T-helper 17 cell (primary cell): Measurements from ENCODE around the gene NUDT19. TPM values are rescaled to one million over a fixed set of nuclear protein-coding genes. Genes with fewer than 3 reads are reported as not detected.
"Not testable (repeated sequence)": the region's sequence is repeated elsewhere in the genome, so short reads cannot be mapped to it uniquely, and the experiment has no call there.

Source experiments
- ATAC-seq: fragments of 150-1000 bp; cut with Tn5 transposase; 2 replicates; pipeline ENCODE4 v1.10.0; 2021; ENCODE audit warnings: mild to moderate bottlenecking, moderate library complexity
- DNase-seq, 3 donors: peaks; one replicate each; pipeline versions ENCODE4 v3.0.0 to v3.0.0-alpha.2; 2020 to 2021
- H3K9me3 ChIP-seq: one replicate; pipeline ENCODE4 v1.7.0; 2013; ENCODE audit warnings: low read length, mild to moderate bottlenecking; ENCODE audit not compliant: control insufficient read depth, poor library complexity, severe bottlenecking
- H3K27ac Mint-ChIP-seq: one replicate; pipeline ENCODE4 v1.8.0; 2022; ENCODE audit warnings: mild to moderate bottlenecking, moderate library complexity, mixed read lengths
- H3K27me3 Mint-ChIP-seq: one replicate; pipeline ENCODE4 v1.8.0; 2022; ENCODE audit warnings: mixed read lengths
- H3K36me3 Mint-ChIP-seq: one replicate; pipeline ENCODE4 v1.8.0; 2022; ENCODE audit warnings: low read depth, mixed read lengths
- H3K4me1 Mint-ChIP-seq: one replicate; pipeline ENCODE4 v1.8.0; 2022; ENCODE audit warnings: mild to moderate bottlenecking, mixed read lengths
- H3K4me3 Mint-ChIP-seq: one replicate; pipeline ENCODE4 v1.8.0; 2022; ENCODE audit warnings: mild to moderate bottlenecking, moderate library complexity, mixed read lengths
- total RNA-seq, 4 donors: library from RNA in 2 of 4; stranded (reverse) in 2 of 4; gene quantifications; one replicate each; pipeline ENCODE4 v1.2.3 and lab custom pipeline; 2022 to 2026

Gene NUDT19
- total RNA-seq, 2 donors from 2014 or later = 10.2 to 10.5 TPM

GRCh38 chr19:32680986-32681385 is 10.6 kb upstream of the NUDT19 start:
- Mint-ChIP-seq H3K27me3 (peaks cover 9% of the 10 kb centered on the region), H3K27ac (no peak overlapping the region), H3K4me1 (no peaks in the 10 kb centered on the region), H3K4me3 (no peak overlapping the region), H3K36me3 (no peaks in the 10 kb centered on the region)
- no peaks in the 10 kb centered on the region for H3K9me3 ChIP-seq
- ATAC-seq (no peak), DNase-seq (no peak)

- Mint-ChIP-seq H3K4me3 (no peak overlapping the region), H3K4me1 (no peaks in the 10 kb centered on the region), H3K27ac (no peak overlapping the region), H3K27me3 (peaks cover 5% of the 10 kb centered on the region), H3K36me3 (no peaks in the 10 kb centered on the region)
- no peak for ATAC-seq
- no peak for DNase-seq
- no peaks in the 10 kb centered on the region for H3K9me3 ChIP-seq
These were observed 9.3 kb upstream of the NUDT19 start for GRCh38 chr19:32682317-32682716.

GRCh38 chr19:32686847-32687475 is 4.7 kb upstream of the NUDT19 start:
- DNase-seq (no peak), ATAC-seq (no peak)
- Mint-ChIP-seq H3K4me1 (peaks cover 6% of the 10 kb centered on the region), H3K36me3 (no peaks in the 10 kb centered on the region), H3K27me3 (no peaks in the 10 kb centered on the region), H3K4me3 (no peak overlapping the region), H3K27ac (no peak overlapping the region)
- no peaks in the 10 kb centered on the region for H3K9me3 ChIP-seq

- Mint-ChIP-seq H3K27me3 (no peaks in the 10 kb centered on the region), H3K36me3 (peaks cover under 1% of the 10 kb centered on the region), H3K4me1 (peaks cover 7% of the 10 kb centered on the region), H3K27ac (no peak overlapping the region), H3K4me3 (no peak overlapping the region)
- ATAC-seq (no peak), DNase-seq (no peak)
- H3K9me3 ChIP-seq = no peaks in the 10 kb centered on the region
These were observed 3.9 kb upstream of the NUDT19 start for GRCh38 chr19:32687681-32688080.

- no peak overlapping the region for H3K4me3 Mint-ChIP-seq
These were observed 3.3 kb upstream of the NUDT19 start for GRCh38 chr19:32688311-32688710.

GRCh38 chr19:32691952-32692726 is 518 bp downstream of the NUDT19 start:
- peak overlapping the region; percentile 87 for H3K27ac Mint-ChIP-seq
- ATAC-seq = peak; percentile 77

More at GRCh38 chr19:32688311-32688710, 3.3 kb upstream of the NUDT19 start:
- no peak for DNase-seq
- Mint-ChIP-seq H3K27ac (no peak overlapping the region), H3K4me1 (peaks cover 13% of the 10 kb centered on the region), H3K36me3 (peaks cover 2% of the 10 kb centered on the region), H3K27me3 (no peaks in the 10 kb centered on the region)
- ATAC-seq = no peak
- H3K9me3 ChIP-seq = no peaks in the 10 kb centered on the region

GRCh38 chr19:32692727-32693061 is 1.1 kb downstream of the NUDT19 start:
- Mint-ChIP-seq H3K27me3 (no peaks in the 10 kb centered on the region), H3K36me3 (peaks cover 5% of the 10 kb centered on the region), H3K4me3 (peak overlapping the region; percentile 93), H3K4me1 (peaks cover 39% of the 10 kb centered on the region), H3K27ac (peak overlapping the region; percentile 87)
- H3K9me3 ChIP-seq = no peaks in the 10 kb centered on the region
- ATAC-seq (no peak), DNase-seq (no peak)

More at GRCh38 chr19:32691952-32692726, 518 bp downstream of the NUDT19 start:
- H3K9me3 ChIP-seq = no peaks in the 10 kb centered on the region
- peak; percentile 28 to 39 (median 31) for DNase-seq
- Mint-ChIP-seq H3K4me1 (peaks cover 35% of the 10 kb centered on the region), H3K27me3 (no peaks in the 10 kb centered on the region), H3K36me3 (peaks cover 5% of the 10 kb centered on the region), H3K4me3 (peak overlapping the region; percentile 93)

GRCh38 chr19:32693151-32694108 is 1.8 kb downstream of the NUDT19 start:
- H3K4me1 Mint-ChIP-seq = peaks cover 46% of the 10 kb centered on the region
- H3K27ac Mint-ChIP-seq = peak overlapping the region; percentile 87
- H3K4me3 Mint-ChIP-seq = peak overlapping the region; percentile 93
- H3K9me3 ChIP-seq, DNase-seq, ATAC-seq, H3K27me3 Mint-ChIP-seq, H3K36me3 Mint-ChIP-seq: not testable (repeated sequence)

- not testable (repeated sequence) for DNase-seq, H3K27me3 Mint-ChIP-seq
These were observed 2.7 kb downstream of the NUDT19 start for GRCh38 chr19:32694316-32694715.

GRCh38 chr19:32694851-32695250 is 3.2 kb downstream of the NUDT19 start:
- Mint-ChIP-seq H3K4me1 (peaks cover 52% of the 10 kb centered on the region), H3K4me3 (peak overlapping the region; percentile 93), H3K27ac (peak overlapping the region; percentile 46)
- not testable (repeated sequence) for ATAC-seq, H3K9me3 ChIP-seq, H3K27me3 Mint-ChIP-seq, DNase-seq, H3K36me3 Mint-ChIP-seq

More at GRCh38 chr19:32694316-32694715, 2.7 kb downstream of the NUDT19 start:
- not testable (repeated sequence) for H3K36me3 Mint-ChIP-seq, H3K9me3 ChIP-seq, ATAC-seq
- Mint-ChIP-seq H3K27ac (peak overlapping the region; percentile 87), H3K4me3 (peak overlapping the region; percentile 93), H3K4me1 (peaks cover 52% of the 10 kb centered on the region)

- H3K4me3 Mint-ChIP-seq = peak overlapping the region; percentile 76
- not testable (repeated sequence) for H3K9me3 ChIP-seq, DNase-seq, H3K36me3 Mint-ChIP-seq, H3K27me3 Mint-ChIP-seq, ATAC-seq
- peaks cover 52% of the 10 kb centered on the region for H3K4me1 Mint-ChIP-seq
- H3K27ac Mint-ChIP-seq = peak overlapping the region; percentile 46
These were observed 3.9 kb downstream of the NUDT19 start for GRCh38 chr19:32695506-32695905.

- not testable (repeated sequence) for H3K27ac Mint-ChIP-seq, ATAC-seq
These were observed 5.2 kb downstream of the NUDT19 start for GRCh38 chr19:32696771-32697170.

GRCh38 chr19:32700129-32700528 is 8.5 kb downstream of the NUDT19 start:
- ATAC-seq, H3K27ac Mint-ChIP-seq, DNase-seq, H3K9me3 ChIP-seq, H3K4me3 Mint-ChIP-seq, H3K27me3 Mint-ChIP-seq: not testable (repeated sequence)
- H3K4me1 Mint-ChIP-seq = peaks cover 29% of the 10 kb centered on the region
- peaks cover 11% of the 10 kb centered on the region for H3K36me3 Mint-ChIP-seq

More at GRCh38 chr19:32696771-32697170, 5.2 kb downstream of the NUDT19 start:
- not testable (repeated sequence) for H3K4me3 Mint-ChIP-seq, H3K36me3 Mint-ChIP-seq, H3K27me3 Mint-ChIP-seq, H3K9me3 ChIP-seq, DNase-seq
- peaks cover 47% of the 10 kb centered on the region for H3K4me1 Mint-ChIP-seq
